Kidney (tissue), 14 donors: ENCODE data around the gene PPP1R16B. TPM values are rescaled to one million over a fixed set of nuclear protein-coding genes. Genes with fewer than 3 reads are reported as not detected.
A peak's percentile ranks its signal among the peaks of the same experiment; 100 is the strongest.

ENCODE experiments used
- DNase-seq, 5 donors: peaks; one replicate each; pipeline ENCODE4 v3.0.0-alpha.2; 2013 to 2020
- FAIRE-seq: peaks from 2 replicates; lab custom pipeline; 2012; peaks lifted over from hg19 to GRCh38; lab: Jason Lieb, UNC
- H3K27ac ChIP-seq, 2 donors: one replicate each; pipeline ENCODE4 v1.7.0; 2013; ENCODE audit warnings: low read depth in 2 of 2, low read length in 2 of 2, inconsistent platforms in 1 of 2
- H3K27me3 ChIP-seq: one replicate; pipeline ENCODE4 v1.7.1; 2013; ENCODE audit warnings: low read length, inconsistent platforms; ENCODE audit not compliant: control insufficient read depth, insufficient read depth
- H3K36me3 ChIP-seq, 3 donors: one replicate each; pipeline versions ENCODE4 v1.7.0 to v1.7.1; 2013; ENCODE audit warnings: low read length in 3 of 3, control low read depth in 1 of 3, inconsistent platforms in 1 of 3; ENCODE audit not compliant: insufficient read depth in 3 of 3, control insufficient read depth in 2 of 3
- H3K4me1 ChIP-seq, 3 donors: one replicate each; pipeline versions ENCODE4 v1.7.0 to v1.7.1; 2013; ENCODE audit warnings: low read length in 3 of 3, inconsistent platforms in 1 of 3, low read depth in 1 of 3; ENCODE audit not compliant: control insufficient read depth in 2 of 3, insufficient read depth in 2 of 3
- H3K4me3 ChIP-seq, 3 donors: one replicate each; pipeline versions ENCODE4 v1.7.0 to v1.8.1; 2013; ENCODE audit warnings: low read length in 3 of 3, control low read depth in 1 of 3, inconsistent platforms in 1 of 3
- H3K9ac ChIP-seq, 3 donors: one replicate each; pipeline versions ENCODE4 v1.7.0 to v1.7.1; 2013; ENCODE audit warnings: low read length in 3 of 3, control low read depth in 1 of 3, inconsistent platforms in 1 of 3
- H3K9me3 ChIP-seq, 3 donors: one replicate each; pipeline versions ENCODE4 v1.7.0 to v1.7.1; 2013; ENCODE audit warnings: low read length in 3 of 3, control low read depth in 1 of 3, inconsistent platforms in 1 of 3; ENCODE audit not compliant: control insufficient read depth in 2 of 3, insufficient read depth in 1 of 3
- intact Hi-C: fragments of 100-400 bp; cut with DNase I; formaldehyde crosslinking; loops from one replicate; pipeline ENCODE4 v1.11.1; 2022
- polyA plus RNA-seq: library from polyadenylated mRNA; stranded (reverse); fragments of 350-450 nt; fragmentation: Illumina TruSeq; extraction: RNeasy Lipid Tissue Mini Kit (QIAGEN cat#74804); gene quantifications from one replicate; pipeline ENCODE4 v1.2.3, GENCODE V29; 2014; ENCODE audit warnings: low read depth, low replicate concordance; ENCODE audit not compliant: insufficient read depth
- total RNA-seq: library from RNA; stranded (reverse); fragmentation: NEBNext Ultra II Directional; extraction: Animal tissue kit (Norgen Biotek cat#: 25700); gene quantifications from one replicate; pipeline ENCODE4 v1.2.1, GENCODE V29; 2021
- TF ChIP-seq, protein P1 (sequence below): IDR thresholded peaks from 3 replicates; pipeline ENCODE4 v1.5.1; 2012; ENCODE audit warnings: mild to moderate bottlenecking, moderate library complexity, borderline replicate concordance; ENCODE audit not compliant: insufficient read depth; ENCODE audit errors: extremely low read depth
- donor health status: control.
- donor health status: control.
- donor health status: control.
- donor health status: control.
- donor health status: control.
- donor health status: DM: yes; HTN: yes; CAD: no.
- donor health status: Normal renal cell carcinoma (clear cell type).

Gene PPP1R16B
- total and polyA plus RNA-seq, 2 donors from 2014 or later = 11.5 to 29.4 TPM

DNA sequence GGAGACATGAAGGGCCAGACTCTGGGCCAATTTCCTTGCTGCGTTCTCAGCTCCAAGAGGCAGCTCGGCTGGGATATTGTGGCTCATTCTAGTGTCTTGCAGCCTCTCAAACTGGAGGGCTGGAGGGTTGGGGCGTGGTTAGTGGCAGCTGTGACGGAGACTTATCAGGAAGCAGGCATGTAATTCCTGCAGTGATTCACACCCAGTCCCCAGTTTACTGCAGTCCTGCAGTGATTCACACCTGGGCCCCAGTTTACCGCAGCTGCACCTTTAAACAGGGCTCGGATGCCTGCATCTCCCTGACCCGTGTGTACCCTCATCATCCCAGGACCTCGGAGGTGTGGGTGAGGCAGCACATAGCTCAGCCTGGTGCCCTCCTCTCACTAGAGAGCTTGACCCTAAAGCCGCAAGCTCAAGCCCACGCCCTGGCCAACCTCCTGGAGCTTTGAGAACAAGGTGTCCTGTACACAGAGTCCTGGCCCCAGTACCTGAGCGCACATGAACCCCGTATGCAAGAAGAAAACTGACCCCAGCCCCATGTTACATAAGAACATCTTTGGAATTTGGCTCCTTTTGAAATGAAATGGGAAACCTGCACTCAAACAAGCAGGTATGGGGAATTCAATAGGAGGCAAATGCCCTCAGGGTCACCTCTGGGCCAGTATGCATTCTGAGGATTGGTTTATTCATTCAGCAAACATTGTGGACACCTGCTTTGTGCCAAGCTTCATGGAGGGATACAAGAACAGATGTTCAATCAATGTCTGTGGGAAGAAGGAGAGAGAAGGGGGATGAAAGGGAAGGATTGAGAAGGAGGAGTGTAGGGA, 65.4 kb downstream of the PPP1R16B start:
- Histone ChIP-seq H3K36me3 (no peaks in the 10 kb centered on the region), H3K27me3 (no peaks in the 10 kb centered on the region), H3K9ac (no peak overlapping the region), H3K27ac (peak overlapping the region; percentile 65 to 73), H3K9me3 (no peaks in the 10 kb centered on the region), H3K4me1 (peaks cover 0 to 41% (median 32%) of the 10 kb centered on the region in 3 donors), H3K4me3 (no peak overlapping the region)
- DNase-seq = no peak
- intact Hi-C loops = no loop called here
- no peak for FAIRE-seq
- TF ChIP-seq, protein P1, sequence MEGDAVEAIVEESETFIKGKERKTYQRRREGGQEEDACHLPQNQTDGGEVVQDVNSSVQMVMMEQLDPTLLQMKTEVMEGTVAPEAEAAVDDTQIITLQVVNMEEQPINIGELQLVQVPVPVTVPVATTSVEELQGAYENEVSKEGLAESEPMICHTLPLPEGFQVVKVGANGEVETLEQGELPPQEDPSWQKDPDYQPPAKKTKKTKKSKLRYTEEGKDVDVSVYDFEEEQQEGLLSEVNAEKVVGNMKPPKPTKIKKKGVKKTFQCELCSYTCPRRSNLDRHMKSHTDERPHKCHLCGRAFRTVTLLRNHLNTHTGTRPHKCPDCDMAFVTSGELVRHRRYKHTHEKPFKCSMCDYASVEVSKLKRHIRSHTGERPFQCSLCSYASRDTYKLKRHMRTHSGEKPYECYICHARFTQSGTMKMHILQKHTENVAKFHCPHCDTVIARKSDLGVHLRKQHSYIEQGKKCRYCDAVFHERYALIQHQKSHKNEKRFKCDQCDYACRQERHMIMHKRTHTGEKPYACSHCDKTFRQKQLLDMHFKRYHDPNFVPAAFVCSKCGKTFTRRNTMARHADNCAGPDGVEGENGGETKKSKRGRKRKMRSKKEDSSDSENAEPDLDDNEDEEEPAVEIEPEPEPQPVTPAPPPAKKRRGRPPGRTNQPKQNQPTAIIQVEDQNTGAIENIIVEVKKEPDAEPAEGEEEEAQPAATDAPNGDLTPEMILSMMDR = no peak

GRCh38 chr20:38871560-38871953, 66.1 kb downstream of the PPP1R16B start:
- FAIRE-seq (no peak), DNase-seq (no peak)
- Histone ChIP-seq H3K27ac (peak overlapping the region; percentile 65 to 69), H3K36me3 (no peaks in the 10 kb centered on the region), H3K27me3 (no peaks in the 10 kb centered on the region), H3K4me3 (no peak overlapping the region), H3K9ac (no peak overlapping the region), H3K4me1 (peaks cover 0 to 36% (median 32%) of the 10 kb centered on the region in 3 donors), H3K9me3 (no peaks in the 10 kb centered on the region)
- intact Hi-C loops = no loop called here
- TF ChIP-seq, protein P1 = no peak

DNA sequence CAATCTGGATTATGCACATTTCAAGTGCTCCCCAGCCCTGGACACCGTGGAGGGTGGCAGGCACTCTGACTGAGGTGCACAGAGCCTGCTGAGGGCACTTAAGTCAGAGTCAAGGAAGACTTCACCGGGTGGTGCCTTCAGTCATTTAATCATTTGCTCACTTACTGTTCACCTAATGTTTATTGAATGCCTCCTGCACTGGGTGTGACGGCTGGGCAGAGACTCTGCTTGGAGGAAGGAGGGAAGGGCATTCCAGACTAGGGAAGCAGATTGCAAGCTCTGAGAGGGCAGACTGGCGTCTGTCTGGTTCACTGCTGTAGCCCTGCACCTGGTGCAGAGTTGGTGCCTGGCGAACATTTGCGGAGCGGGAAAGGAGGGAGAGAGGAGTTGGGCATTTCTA, 66.5 kb downstream of the PPP1R16B start:
- Histone ChIP-seq H3K4me1 (peaks cover 0 to 34% (median 32%) of the 10 kb centered on the region in 3 donors), H3K9ac (peak overlapping the region in 1 of 3 donors; percentile 49), H3K9me3 (no peaks in the 10 kb centered on the region), H3K4me3 (peak overlapping the region in 1 of 3 donors; percentile 46), H3K36me3 (no peaks in the 10 kb centered on the region), H3K27ac (peak overlapping the region; percentile 79 to 84), H3K27me3 (no peaks in the 10 kb centered on the region)
- FAIRE-seq = no peak
- intact Hi-C loops = no loop called here
- TF ChIP-seq, protein P1 = no peak
- peak in 1 of 5 donors; percentile 26 for DNase-seq
